OCI-LY7 (cell line): ENCODE data around the gene TBL1XR1. TPM values are rescaled to one million over a fixed set of nuclear protein-coding genes. Genes with fewer than 3 reads are reported as not detected.

Source experiments
- BruUV-seq: library from RNA; stranded (reverse); fragments of 400-500 nt; replicated peaks from 2 replicates; lab custom pipeline; 2021; lab: Mats Ljungman, UMichigan
- CTCF ChIA-PET: fragments of 300-600 bp; sonication (Branson Sonifier 250); formaldehyde crosslinking; loops from one replicate; lab custom pipeline; 2022; ENCODE audit warnings: antibody characterized with exemption; ENCODE audit not compliant: unreplicated experiment; lab: Charles Lee
- POLR2A ChIA-PET: fragments of 300-600 bp; sonication (Branson Sonifier 250); formaldehyde crosslinking; loops from one replicate; lab custom pipeline; 2022; ENCODE audit warnings: antibody characterized with exemption; lab: Charles Lee
- DNase-seq: peaks from one replicate; pipeline ENCODE4 v3.0.0-alpha.2; 2015; ENCODE audit warnings: low spot score
- H2AFZ ChIP-seq: fragments of 200-600 bp; sonication (generic), shearing (Covaris generic); 2 replicates; pipeline ENCODE4 v1.6.1; 2014; ENCODE audit warnings: mild to moderate bottlenecking, antibody characterized with exemption, low read length, moderate library complexity
- H3K27ac ChIP-seq: fragments of 200-600 bp; sonication (generic); 2 replicates; pipeline ENCODE4 v1.5.1; 2014; ENCODE audit warnings: mixed run types, low read depth, mild to moderate bottlenecking, moderate library complexity, low read length, inconsistent platforms; ENCODE audit not compliant: poor library complexity, severe bottlenecking
- H3K36me3 ChIP-seq: fragments of 200-600 bp; sonication (generic); 2 replicates; pipeline ENCODE4 v1.6.1; 2014; ENCODE audit warnings: mild to moderate bottlenecking, antibody characterized with exemption, low read length, moderate library complexity, mixed read lengths; ENCODE audit not compliant: insufficient read depth
- H3K4me1 ChIP-seq: fragments of 200-600 bp; sonication (generic); 2 replicates; pipeline ENCODE4 v1.5.1; 2014; ENCODE audit warnings: mild to moderate bottlenecking, low read length; ENCODE audit not compliant: insufficient read depth, poor library complexity, severe bottlenecking
- H3K4me2 ChIP-seq: fragments of 200-600 bp; sonication (generic); 2 replicates; pipeline ENCODE4 v1.6.1; 2014; ENCODE audit warnings: mild to moderate bottlenecking, low read length
- H3K4me3 ChIP-seq: fragments of 200-600 bp; sonication (generic); 2 replicates; pipeline ENCODE4 v1.5.1; 2014; ENCODE audit warnings: mild to moderate bottlenecking, low read depth, low read length; ENCODE audit not compliant: poor library complexity, severe bottlenecking
- H3K79me2 ChIP-seq: fragments of 200-600 bp; sonication (generic); 2 replicates; pipeline ENCODE4 v1.6.1; 2016; ENCODE audit warnings: low read depth, mild to moderate bottlenecking, low read length, moderate library complexity, mixed read lengths; ENCODE audit not compliant: insufficient read depth
- H3K9me2 ChIP-seq: fragments of 200-600 bp; sonication (generic); 2 replicates; pipeline ENCODE4 v1.6.1; 2016; ENCODE audit warnings: mild to moderate bottlenecking, low read length, mixed read lengths; ENCODE audit not compliant: insufficient read depth
- H3K9me3 ChIP-seq: fragments of 200-600 bp; sonication (generic); 2 replicates; pipeline ENCODE4 v1.6.1; 2014; ENCODE audit warnings: mild to moderate bottlenecking, mixed run types, low read length, mixed read lengths
- H4K20me1 ChIP-seq: fragments of 200-600 bp; sonication (generic); 2 replicates; pipeline ENCODE4 v1.6.1; 2014; ENCODE audit warnings: mild to moderate bottlenecking, antibody characterized with exemption, low read length, moderate library complexity, mixed read lengths; ENCODE audit not compliant: insufficient read depth
- EZH2phosphoT487 ChIP-seq: fragments of 200-600 bp; sonication (generic); IDR thresholded peaks from 2 replicates; pipeline ENCODE4 v1.6.1; 2018; ENCODE audit warnings: low read depth, borderline replicate concordance, mild to moderate bottlenecking, mixed run types, antibody characterized with exemption, low read length, moderate library complexity, mixed read lengths
- intact Hi-C: fragments of 100-400 bp; cut with micrococcal nuclease; formaldehyde crosslinking; loops from one replicate; pipeline ENCODE4 v1.10.0; 2022; ENCODE audit not compliant: unreplicated experiment
- total RNA-seq, 2 experiments: library from RNA; depleted of rRNA in 1 of 2; stranded (reverse); fragments of >200 nt in 1 of 2; shearing (Covaris generic) in 1 of 2; gene quantifications; 2 replicates each; pipeline ENCODE4 v1.2.3, GENCODE V29; 2014 to 2022
- TF ChIP-seq, protein P1 (sequence below): fragments of 200-600 bp; sonication (generic); conservative IDR thresholded peaks from 2 replicates; pipeline ENCODE4 v1.5.1; 2014; ENCODE audit warnings: mild to moderate bottlenecking, antibody characterized with exemption, low read length, moderate library complexity, mixed read lengths

TBL1XR1 gene
- total RNA-seq, 2 experiments from 2014 or later: 103 to 158 TPM

GRCh38 chr3:177135841-177136492 is 61.3 kb downstream of the TBL1XR1 start:
- no peaks in the 10 kb centered on the region for H3K9me2 ChIP-seq
- ChIA-PET CTCF (no interaction called here), POLR2A (no interaction called here)
- no peak overlapping the region for H3K4me2 ChIP-seq
- H3K9me3 ChIP-seq: peaks cover 14% of the 10 kb centered on the region; the same call in 1 of the 2 replicates
- no peak for DNase-seq
- H3K27ac ChIP-seq: no peak overlapping the region
- H3K4me1 ChIP-seq: peaks cover 15% of the 10 kb centered on the region
- peaks cover 97% of the 10 kb centered on the region for H3K79me2 ChIP-seq
- no peak overlapping the region for H3K4me3 ChIP-seq
- no TSS peak for BruUV-seq
- no peak overlapping the region for H2AFZ ChIP-seq
- H4K20me1 ChIP-seq: peaks cover 13% of the 10 kb centered on the region
- intact Hi-C loops: no loop called here
- TF ChIP-seq, protein P1, sequence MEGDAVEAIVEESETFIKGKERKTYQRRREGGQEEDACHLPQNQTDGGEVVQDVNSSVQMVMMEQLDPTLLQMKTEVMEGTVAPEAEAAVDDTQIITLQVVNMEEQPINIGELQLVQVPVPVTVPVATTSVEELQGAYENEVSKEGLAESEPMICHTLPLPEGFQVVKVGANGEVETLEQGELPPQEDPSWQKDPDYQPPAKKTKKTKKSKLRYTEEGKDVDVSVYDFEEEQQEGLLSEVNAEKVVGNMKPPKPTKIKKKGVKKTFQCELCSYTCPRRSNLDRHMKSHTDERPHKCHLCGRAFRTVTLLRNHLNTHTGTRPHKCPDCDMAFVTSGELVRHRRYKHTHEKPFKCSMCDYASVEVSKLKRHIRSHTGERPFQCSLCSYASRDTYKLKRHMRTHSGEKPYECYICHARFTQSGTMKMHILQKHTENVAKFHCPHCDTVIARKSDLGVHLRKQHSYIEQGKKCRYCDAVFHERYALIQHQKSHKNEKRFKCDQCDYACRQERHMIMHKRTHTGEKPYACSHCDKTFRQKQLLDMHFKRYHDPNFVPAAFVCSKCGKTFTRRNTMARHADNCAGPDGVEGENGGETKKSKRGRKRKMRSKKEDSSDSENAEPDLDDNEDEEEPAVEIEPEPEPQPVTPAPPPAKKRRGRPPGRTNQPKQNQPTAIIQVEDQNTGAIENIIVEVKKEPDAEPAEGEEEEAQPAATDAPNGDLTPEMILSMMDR: no peak
- TF ChIP-seq EZH2phosphoT487: no peak
- H3K36me3 ChIP-seq: peaks cover 57% of the 10 kb centered on the region

- H3K36me3 ChIP-seq: peaks cover 65% of the 10 kb centered on the region
- H3K9me3 ChIP-seq: peaks cover 14% of the 10 kb centered on the region; the same call in 1 of the 2 replicates
- no TSS peak for BruUV-seq
- intact Hi-C loops: no loop called here
- peaks cover 22% of the 10 kb centered on the region for H4K20me1 ChIP-seq
- H2AFZ ChIP-seq: no peak overlapping the region
- H3K4me1 ChIP-seq: peaks cover 14% of the 10 kb centered on the region
- H3K4me3 ChIP-seq: no peak overlapping the region
- H3K9me2 ChIP-seq: no peaks in the 10 kb centered on the region
- CTCF ChIA-PET: no interaction called here
- H3K4me2 ChIP-seq: no peak overlapping the region
- peaks cover 96% of the 10 kb centered on the region for H3K79me2 ChIP-seq
- DNase-seq: no peak
- H3K27ac ChIP-seq: no peak overlapping the region
- no peak for TF ChIP-seq EZH2phosphoT487
- TF ChIP-seq, protein P1: no peak
- POLR2A ChIA-PET: no interaction called here
Measured at GRCh38 chr3:177134816-177135210, 62.5 kb downstream of the TBL1XR1 start.
